K562 (cell line): Measurements from ENCODE around the gene SLAMF8. TPM values are rescaled to one million over a fixed set of nuclear protein-coding genes. Genes with fewer than 3 reads are reported as not detected.

Experiments
- C11orf30 ChIP-seq: fragments of 450-650 bp; IDR thresholded peaks from 2 replicates; pipeline ENCODE4 v1.6.1; 2016; ENCODE audit warnings: low read depth, mild to moderate bottlenecking
- E4F1 ChIP-seq: fragments of 250-450 bp; sonication (Bioruptor Pico); IDR thresholded peaks from 2 replicates; pipeline ENCODE4 v1.5.0; 2021; ENCODE audit warnings: mild to moderate bottlenecking, borderline replicate concordance
- ETV5 ChIP-seq: sonication (generic); formaldehyde crosslinking; IDR thresholded peaks from 2 replicates; pipeline ENCODE4 v1.4.0; 2020; ENCODE audit warnings: low read depth, mild to moderate bottlenecking, missing genetic modification reagents
- FOXA1 ChIP-seq: fragments of 450-650 bp; IDR thresholded peaks from 2 replicates; pipeline ENCODE4 v1.6.1; 2016; ENCODE audit warnings: mild to moderate bottlenecking, borderline replicate concordance
- HINFP ChIP-seq: fragments of 450-650 bp; conservative IDR thresholded peaks from 2 replicates; pipeline ENCODE4 v1.6.1; 2016; ENCODE audit warnings: missing genetic modification characterization, low read depth, mild to moderate bottlenecking, control low read depth, missing compliant biosample characterization
- HMG20B ChIP-seq: fragments of 250-450 bp; sonication (Bioruptor Pico); IDR thresholded peaks from 2 replicates; pipeline ENCODE4 v1.5.0; 2021; ENCODE audit warnings: mild to moderate bottlenecking
- LCOR ChIP-seq: sonication (generic); formaldehyde crosslinking; IDR thresholded peaks from 2 replicates; pipeline ENCODE4 v1.8.0; 2022; ENCODE audit warnings: mild to moderate bottlenecking, missing genetic modification reagents
- NRF1 ChIP-seq, 2 experiments: fragments of 450-650 bp; IDR thresholded peaks in 1 of 2; conservative IDR thresholded peaks in 1 of 2; 2 replicates each; pipeline ENCODE4 v1.6.1; 2014; ENCODE audit warnings: mild to moderate bottlenecking in 2 of 2
- POLR2AphosphoS5 ChIP-seq: IDR thresholded peaks from 2 replicates; pipeline ENCODE4 v1.6.1; 2011; ENCODE audit warnings: mild to moderate bottlenecking, low read depth, low read length, moderate library complexity; ENCODE audit not compliant: control insufficient read depth, insufficient read depth
- POLR2G ChIP-seq: fragments of 200-400 bp; formaldehyde crosslinking; IDR thresholded peaks from 2 replicates; pipeline ENCODE4 v1.6.1; 2017; ENCODE audit warnings: low read depth, mild to moderate bottlenecking, antibody characterized with exemption, low read length, moderate library complexity
- RCOR1 ChIP-seq, 2 experiments: IDR thresholded peaks; 2 replicates each; pipeline ENCODE4 v1.6.1; 2012; ENCODE audit warnings: low read depth in 2 of 2, low read length in 2 of 2, borderline replicate concordance in 1 of 2, improper control_type of control experiment in 1 of 2
- SIX5 ChIP-seq, 2 experiments: IDR thresholded peaks; 2 replicates each; pipeline ENCODE4 v1.6.1; 2011; ENCODE audit warnings: low read length in 2 of 2, borderline replicate concordance in 1 of 2, low read depth in 1 of 2, mild to moderate bottlenecking in 1 of 2, moderate library complexity in 1 of 2; ENCODE audit not compliant: insufficient read depth in 1 of 2
- SMARCE1 ChIP-seq: fragments of 450-650 bp; IDR thresholded peaks from 2 replicates; pipeline ENCODE4 v1.7.1; 2016; ENCODE audit warnings: mild to moderate bottlenecking
- TBP ChIP-seq: optimal IDR thresholded peaks from 2 replicates; pipeline ENCODE3; 2011; ENCODE audit warnings: low read depth, low read length, improper control_type of control experiment
- ZBTB1 ChIP-seq: sonication (generic); formaldehyde crosslinking; IDR thresholded peaks from 2 replicates; pipeline ENCODE4 v1.8.1; 2023; ENCODE audit warnings: missing genetic modification reagents, low read depth, mild to moderate bottlenecking, borderline replicate concordance
- ZBTB17 ChIP-seq: fragments of 450-650 bp; formaldehyde crosslinking; IDR thresholded peaks from 2 replicates; pipeline ENCODE4 v1.4.0; 2020; ENCODE audit warnings: mild to moderate bottlenecking
- ZBTB5 ChIP-seq: fragments of 450-650 bp; IDR thresholded peaks from 2 replicates; pipeline ENCODE4 v1.6.1; 2017; ENCODE audit warnings: antibody characterized with exemption
- ZBTB7A ChIP-seq: IDR thresholded peaks from 2 replicates; pipeline ENCODE4 v1.6.1; 2011; ENCODE audit warnings: low read depth, mild to moderate bottlenecking, low read length, moderate library complexity, borderline replicate concordance; ENCODE audit not compliant: control insufficient read depth
- ZNF217 ChIP-seq: sonication (generic); formaldehyde crosslinking; IDR thresholded peaks from 2 replicates; pipeline ENCODE4 v1.8.0; 2022; ENCODE audit warnings: mild to moderate bottlenecking, missing genetic modification reagents
- ZNF311 ChIP-seq: fragments of 250-450 bp; sonication (Bioruptor Pico); IDR thresholded peaks from 2 replicates; pipeline ENCODE4 v1.4.0; 2020; ENCODE audit warnings: mild to moderate bottlenecking, moderate library complexity
- ZNF668 ChIP-seq: fragments of 250-450 bp; sonication (Bioruptor Pico); IDR thresholded peaks from 2 replicates; pipeline ENCODE4 v1.8.0; 2022; ENCODE audit warnings: mild to moderate bottlenecking, inconsistent platforms
- polyA plus RNA-seq, 8 experiments: library from polyadenylated mRNA; depleted of rRNA in 4 of 8; stranded (reverse) in 5 of 8; unstranded in 3 of 8; fragments of >200 nt; fragmentation: Nextera tagmentation in 2 of 8; fragmentation: Illumina TruSeq in 1 of 8; extraction: Ambion mirVana in 2 of 8; extraction: Trizol in 1 of 8; gene quantifications; 2 replicates each; pipeline versions ENCODE4 v1.2.1 to v1.2.3, GENCODE V29; 2011 to 2014; ENCODE audit warnings: inconsistent platforms in 1 of 8, missing spikeins in 1 of 8
- total RNA-seq, 7 experiments: library from RNA; depleted of rRNA in 6 of 7; stranded (reverse); fragments of >200 nt in 6 of 7; fragmentation: Illumina TruSeq in 2 of 7; extraction: Trizol in 2 of 7; gene quantifications; 2 replicates each; pipeline versions ENCODE4 v1.2.1 to v1.2.3, GENCODE V29; 2011 to 2021; ENCODE audit warnings: low replicate concordance in 1 of 7

SLAMF8 gene
- total and polyA plus RNA-seq, 9 of the 15 experiments (the other 6 are each of a cell fraction or from before 2014, with no cell fraction given): not detected

- TF ChIP-seq LCOR (CRISPR knock-in tag) (peak; percentile 82; the same call in 1 of the 2 replicates), SIX5 (IDR thresholded peaks at IDR 0.05; ENCODE audit: borderline replicate concordance in 1 of 2, insufficient read depth in 1 of 2, low read depth in 1 of 2, low read length in 2 of 2) (no peak), TBP (peak; percentile 33), POLR2G (peak; percentile 80), ZBTB17 (CRISPR knock-in tag) (peak; percentile 73), ZNF217 (no peak), RCOR1 (IDR thresholded peaks at IDR 0.05; ENCODE audit: borderline replicate concordance in 1 of 2, low read depth in 2 of 2, low read length in 2 of 2) (no peak), FOXA1 (no peak), ZBTB1 (CRISPR knock-in tag) (no peak), HINFP (no peak), E4F1 (no peak), SMARCE1 (0 out of 2 replicates have a peak, but pooled peaks have one; percentile 45), ZBTB7A (peak; percentile 65; the same call in 1 of the 2 replicates), C11orf30 (peak; percentile 57; the same call in 1 of the 2 replicates), NRF1 (conservative IDR thresholded peaks at IDR 0.05 in 1 of 2, IDR thresholded peaks at IDR 0.05 in 1 of 2) (peak; percentile 81 to 86), ETV5 (CRISPR knock-in tag) (no peak), ZBTB5 (no peak), ZNF311 (CRISPR knock-in tag) (no peak), POLR2AphosphoS5 (no peak), HMG20B (CRISPR knock-in tag) (no peak), ZNF668 (CRISPR knock-in tag) (no peak)
These were observed 45.8 kb upstream of the SLAMF8 start, which contains the start of gene DUSP23 (continued) for GRCh38 chr1:159780583-159781582.
